OCI-LY7 (cell line): ENCODE results near the gene IFNGR1. TPM values are rescaled to one million over a fixed set of nuclear protein-coding genes. Genes with fewer than 3 reads are reported as not detected.
A peak's percentile ranks its signal among the peaks of the same experiment; 100 is the strongest.
"Not testable (repeated sequence)": the region's sequence is repeated elsewhere in the genome, so short reads cannot be mapped to it uniquely, and the experiment has no call there.

Experiments used
- BruUV-seq: library from RNA; stranded (reverse); fragments of 400-500 nt; replicated peaks from 2 replicates; lab custom pipeline; 2021; lab: Mats Ljungman, UMichigan
- CTCF ChIA-PET: fragments of 300-600 bp; sonication (Branson Sonifier 250); formaldehyde crosslinking; loops from one replicate; lab custom pipeline; 2022; ENCODE audit warnings: antibody characterized with exemption; ENCODE audit not compliant: unreplicated experiment; lab: Charles Lee
- POLR2A ChIA-PET: fragments of 300-600 bp; sonication (Branson Sonifier 250); formaldehyde crosslinking; loops from one replicate; lab custom pipeline; 2022; ENCODE audit warnings: antibody characterized with exemption; lab: Charles Lee
- DNase-seq: peaks from one replicate; pipeline ENCODE4 v3.0.0-alpha.2; 2015; ENCODE audit warnings: low spot score
- H2AFZ ChIP-seq: fragments of 200-600 bp; sonication (generic), shearing (Covaris generic); 2 replicates; pipeline ENCODE4 v1.6.1; 2014; ENCODE audit warnings: mild to moderate bottlenecking, antibody characterized with exemption, low read length, moderate library complexity
- H3K27ac ChIP-seq: fragments of 200-600 bp; sonication (generic); 2 replicates; pipeline ENCODE4 v1.5.1; 2014; ENCODE audit warnings: mixed run types, low read depth, mild to moderate bottlenecking, moderate library complexity, low read length, inconsistent platforms; ENCODE audit not compliant: poor library complexity, severe bottlenecking
- H3K36me3 ChIP-seq: fragments of 200-600 bp; sonication (generic); 2 replicates; pipeline ENCODE4 v1.6.1; 2014; ENCODE audit warnings: mild to moderate bottlenecking, antibody characterized with exemption, low read length, moderate library complexity, mixed read lengths; ENCODE audit not compliant: insufficient read depth
- H3K4me1 ChIP-seq: fragments of 200-600 bp; sonication (generic); 2 replicates; pipeline ENCODE4 v1.5.1; 2014; ENCODE audit warnings: mild to moderate bottlenecking, low read length; ENCODE audit not compliant: insufficient read depth, poor library complexity, severe bottlenecking
- H3K4me2 ChIP-seq: fragments of 200-600 bp; sonication (generic); 2 replicates; pipeline ENCODE4 v1.6.1; 2014; ENCODE audit warnings: mild to moderate bottlenecking, low read length
- H3K4me3 ChIP-seq: fragments of 200-600 bp; sonication (generic); 2 replicates; pipeline ENCODE4 v1.5.1; 2014; ENCODE audit warnings: mild to moderate bottlenecking, low read depth, low read length; ENCODE audit not compliant: poor library complexity, severe bottlenecking
- H3K79me2 ChIP-seq: fragments of 200-600 bp; sonication (generic); 2 replicates; pipeline ENCODE4 v1.6.1; 2016; ENCODE audit warnings: low read depth, mild to moderate bottlenecking, low read length, moderate library complexity, mixed read lengths; ENCODE audit not compliant: insufficient read depth
- H3K9me2 ChIP-seq: fragments of 200-600 bp; sonication (generic); 2 replicates; pipeline ENCODE4 v1.6.1; 2016; ENCODE audit warnings: mild to moderate bottlenecking, low read length, mixed read lengths; ENCODE audit not compliant: insufficient read depth
- H3K9me3 ChIP-seq: fragments of 200-600 bp; sonication (generic); 2 replicates; pipeline ENCODE4 v1.6.1; 2014; ENCODE audit warnings: mild to moderate bottlenecking, mixed run types, low read length, mixed read lengths
- H4K20me1 ChIP-seq: fragments of 200-600 bp; sonication (generic); 2 replicates; pipeline ENCODE4 v1.6.1; 2014; ENCODE audit warnings: mild to moderate bottlenecking, antibody characterized with exemption, low read length, moderate library complexity, mixed read lengths; ENCODE audit not compliant: insufficient read depth
- CTCF ChIP-seq: fragments of 200-600 bp; sonication (generic); conservative IDR thresholded peaks from 2 replicates; pipeline ENCODE4 v1.5.1; 2014; ENCODE audit warnings: mild to moderate bottlenecking, antibody characterized with exemption, low read length, moderate library complexity, mixed read lengths
- EZH2phosphoT487 ChIP-seq: fragments of 200-600 bp; sonication (generic); IDR thresholded peaks from 2 replicates; pipeline ENCODE4 v1.6.1; 2018; ENCODE audit warnings: low read depth, borderline replicate concordance, mild to moderate bottlenecking, mixed run types, antibody characterized with exemption, low read length, moderate library complexity, mixed read lengths
- intact Hi-C: fragments of 100-400 bp; cut with micrococcal nuclease; formaldehyde crosslinking; loops from one replicate; pipeline ENCODE4 v1.10.0; 2022; ENCODE audit not compliant: unreplicated experiment
- total RNA-seq, 2 experiments: library from RNA; depleted of rRNA in 1 of 2; stranded (reverse); fragments of >200 nt in 1 of 2; shearing (Covaris generic) in 1 of 2; gene quantifications; 2 replicates each; pipeline ENCODE4 v1.2.3, GENCODE V29; 2014 to 2022

The IFNGR1 gene
- total RNA-seq, 2 experiments from 2014 or later, result 23.2 to 23.6 TPM

DNA sequence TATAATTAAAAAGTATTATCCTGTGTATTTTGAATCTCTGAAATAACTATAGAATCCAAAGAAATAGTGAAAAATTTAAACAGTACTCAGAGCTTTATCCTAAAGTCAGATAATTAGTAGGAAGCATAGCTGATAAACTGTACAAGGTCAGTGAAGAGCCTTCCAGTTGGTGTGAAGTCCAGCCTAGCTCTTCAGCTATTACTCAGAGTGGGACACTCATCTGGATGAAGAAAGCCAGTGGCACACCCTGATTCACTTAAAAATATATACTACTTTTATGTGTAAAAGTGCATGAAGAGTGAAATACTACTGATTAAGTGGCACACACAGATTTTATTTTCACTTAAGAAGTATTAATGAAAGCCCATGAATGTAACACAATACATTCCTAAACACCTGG lies 3.1 kb downstream of the IFNGR1 start:
- intact Hi-C loops, result no loop called here
- peaks cover 80% of the 10 kb centered on the region for H3K79me2 ChIP-seq
- no peak overlapping the region for H3K27ac ChIP-seq
- H3K9me2 ChIP-seq, result no peaks in the 10 kb centered on the region
- peaks cover 6% of the 10 kb centered on the region; the same call in 1 of the 2 replicates for H4K20me1 ChIP-seq
- peaks cover 20% of the 10 kb centered on the region; the same call in 1 of the 2 replicates for H3K9me3 ChIP-seq
- ChIA-PET CTCF (no interaction called here), POLR2A (interaction anchor here (1.1 to 1.3 kb wide), 2 partner anchors 8 to 16 kb away, joined by 3 to 4 read pairs; no protein-coding TSS in a partner anchor)
- peaks cover 54% of the 10 kb centered on the region for H3K4me1 ChIP-seq
- H2AFZ ChIP-seq, result no peak overlapping the region
- TF ChIP-seq CTCF (no peak), EZH2phosphoT487 (no peak)
- peak overlapping the region; percentile 94 for H3K4me2 ChIP-seq
- no TSS peak for BruUV-seq
- no peak overlapping the region for H3K4me3 ChIP-seq
- DNase-seq, result no peak
- H3K36me3 ChIP-seq, result peaks cover 51% of the 10 kb centered on the region

DNA sequence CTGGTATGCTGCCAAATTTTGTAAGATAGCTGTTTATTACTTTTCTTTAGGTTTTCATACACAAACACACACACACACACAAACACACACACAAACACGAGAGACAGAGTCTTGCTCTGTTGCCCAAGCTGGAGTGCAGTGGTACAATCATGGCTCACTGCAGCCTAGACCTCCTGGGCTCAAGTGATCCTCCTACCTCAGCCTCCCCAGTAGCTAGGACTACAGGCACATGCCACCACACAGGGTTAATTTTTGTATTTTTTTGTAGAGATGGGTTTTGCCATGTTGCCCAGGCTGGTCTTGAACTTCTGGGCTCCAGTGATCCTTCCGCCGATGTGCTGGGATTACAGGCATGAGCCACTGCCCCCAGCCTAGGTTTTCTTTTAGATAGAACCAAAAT lies 3.6 kb downstream of the IFNGR1 start:
- H3K4me3 ChIP-seq, H3K4me2 ChIP-seq, CTCF ChIA-PET, DNase-seq, H3K9me2 ChIP-seq, H2AFZ ChIP-seq, H4K20me1 ChIP-seq, BruUV-seq, intact Hi-C loops, H3K27ac ChIP-seq: not testable (repeated sequence)
- POLR2A ChIA-PET, result interaction anchor here (1.1 to 1.3 kb wide), 2 partner anchors 9 to 16 kb away, joined by 3 to 4 read pairs; no protein-coding TSS in a partner anchor
- Histone ChIP-seq H3K9me3 (peaks cover 25% of the 10 kb centered on the region; the same call in 1 of the 2 replicates), H3K79me2 (peaks cover 85% of the 10 kb centered on the region), H3K36me3 (peaks cover 56% of the 10 kb centered on the region), H3K4me1 (peaks cover 51% of the 10 kb centered on the region)

DNA sequence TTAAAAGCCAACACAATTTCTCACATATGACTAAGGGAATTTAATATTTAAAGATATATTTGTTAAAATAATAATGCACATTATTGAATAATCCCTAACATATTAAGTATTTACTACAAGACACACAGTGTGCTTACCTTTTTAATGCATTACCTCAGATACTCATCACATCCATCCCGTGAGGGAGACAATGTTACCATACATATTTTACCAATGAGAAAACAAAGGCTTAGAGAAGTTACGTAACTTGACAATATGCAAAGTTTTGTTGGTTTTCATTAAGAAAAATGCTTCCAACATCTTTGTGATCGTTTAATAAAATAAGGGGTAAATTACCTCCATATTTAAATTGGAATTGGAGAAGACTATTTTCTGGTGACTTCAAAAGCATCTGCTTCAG lies 4.3 kb downstream of the IFNGR1 start:
- Histone ChIP-seq H3K36me3 (peaks cover 63% of the 10 kb centered on the region), H3K4me3 (no peak overlapping the region), H2AFZ (no peak overlapping the region), H3K79me2 (peaks cover 90% of the 10 kb centered on the region), H3K27ac (no peak overlapping the region), H3K9me2 (no peaks in the 10 kb centered on the region), H3K4me1 (peaks cover 44% of the 10 kb centered on the region), H3K4me2 (no peak overlapping the region), H4K20me1 (peaks cover 6% of the 10 kb centered on the region; the same call in 1 of the 2 replicates), H3K9me3 (peaks cover 32% of the 10 kb centered on the region; the same call in 1 of the 2 replicates)
- ChIA-PET POLR2A (interaction anchor here (1.1 kb wide), 1 partner anchor 9 kb away, joined by 4 read pairs; no protein-coding TSS in a partner anchor), CTCF (no interaction called here)
- DNase-seq, result no peak
- no peak for TF ChIP-seq EZH2phosphoT487
- no peak for TF ChIP-seq CTCF
- no TSS peak for BruUV-seq
- intact Hi-C loops, result no loop called here
